ENCODE results near the gene TMEM30A.

Gene TMEM30A

GRCh38 chr6:75243333-75244062, 41.1 kb downstream of the TMEM30A start, which contains the start of gene COX7A2:
COX7A2 (minus strand) TSS chr6:75243801; CDS start chr6:75243734, 67 bp downstream.
- H3K18ac ChIP-seq (ENCODE audit: low read length) = peak within 1 kb of the TSS; percentile 78
- no CpG with 5 or more reads among the region's 36 CpGs for WGBS (ENCODE audit: extremely low coverage, insufficient coverage, low lambda C conversion rate)
- H3K9ac ChIP-seq (ENCODE audit: low read length) = peak within 1 kb of the TSS; percentile 90

GRCh38 chr6:75236630-75237029, 48.0 kb downstream of the TMEM30A start:
- WGBS (ENCODE audit: extremely low coverage, insufficient coverage, low lambda C conversion rate) = no CpG with 5 or more reads among the region's 4 CpGs
- Histone ChIP-seq H3K27me3 (ENCODE audit: insufficient read depth, low read length, poor library complexity) (no peaks in the 10 kb centered on the region), H3K4me2 (ENCODE audit: low read length) (no peak overlapping the region), H3K79me2 (ENCODE audit: control insufficient read depth, insufficient read depth, low read length) (no peaks in the 10 kb centered on the region), H2BK120ac (ENCODE audit: low read depth, low read length) (no peak overlapping the region), H3K4me1 (ENCODE audit: control insufficient read depth, low read depth, low read length) (no peaks in the 10 kb centered on the region), H4K8ac (ENCODE audit: low read depth, low read length) (no peak overlapping the region), H3K36me3 (ENCODE audit: control insufficient read depth, insufficient read depth, low read length) (peaks cover 4% of the 10 kb centered on the region), H2BK15ac (replicated peaks; ENCODE audit: low read depth) (no peak overlapping the region), H4K5ac (ENCODE audit: low read length) (no peak overlapping the region), H3K27ac (ENCODE audit: low read depth, low read length) (no peak overlapping the region), H3K4me3 (ENCODE audit: low read length) (no peak overlapping the region), H3K4ac (ENCODE audit: low read depth, low read length) (no peak overlapping the region), H3K18ac (ENCODE audit: low read length) (no peak overlapping the region), H2AK5ac (ENCODE audit: low read length) (no peak overlapping the region), H2BK5ac (ENCODE audit: low read length) (no peak overlapping the region), H3K23ac (ENCODE audit: low read length) (no peak overlapping the region), H3K56ac (ENCODE audit: low read length) (no peak overlapping the region), H3K79me1 (ENCODE audit: low read length) (no peaks in the 10 kb centered on the region), H3K9ac (ENCODE audit: low read length) (no peak overlapping the region)
- DNase-seq = no peak

More at GRCh38 chr6:75243333-75244062, 41.1 kb downstream of the TMEM30A start, which contains the start of gene COX7A2:
- Histone ChIP-seq H2BK15ac (replicated peaks; ENCODE audit: low read depth) (no peak within 1 kb of the TSS), H3K4me1 (ENCODE audit: control insufficient read depth, low read depth, low read length) (no peaks in the 10 kb centered on the region), H3K4me2 (ENCODE audit: low read length) (peak within 1 kb of the TSS; percentile 83), H3K4me3 (ENCODE audit: low read length) (peak within 1 kb of the TSS; percentile 93), H3K36me3 (ENCODE audit: control insufficient read depth, insufficient read depth, low read length) (peaks cover 2% of the 10 kb centered on the region), H2BK120ac (ENCODE audit: low read depth, low read length) (no peak within 1 kb of the TSS), H4K5ac (ENCODE audit: low read length) (peak within 1 kb of the TSS; percentile 3), H3K27ac (ENCODE audit: low read depth, low read length) (peak within 1 kb of the TSS; percentile 67), H3K79me2 (ENCODE audit: control insufficient read depth, insufficient read depth, low read length) (peaks cover 12% of the 10 kb centered on the region), H3K79me1 (ENCODE audit: low read length) (no peaks in the 10 kb centered on the region), H3K56ac (ENCODE audit: low read length) (peak within 1 kb of the TSS; percentile 88), H2BK5ac (ENCODE audit: low read length) (peak within 1 kb of the TSS; percentile 3), H4K8ac (ENCODE audit: low read depth, low read length) (peak within 1 kb of the TSS; percentile 43), H2AK5ac (ENCODE audit: low read length) (no peak within 1 kb of the TSS), H3K27me3 (ENCODE audit: insufficient read depth, low read length, poor library complexity) (no peaks in the 10 kb centered on the region), H3K23ac (ENCODE audit: low read length) (no peak within 1 kb of the TSS), H3K4ac (ENCODE audit: low read depth, low read length) (peak within 1 kb of the TSS; percentile 5)
- peak; percentile 99 for DNase-seq

- no peak overlapping the region for H3K9ac ChIP-seq (ENCODE audit: low read length)
- no peak overlapping the region for H3K4ac ChIP-seq (ENCODE audit: low read depth, low read length)
- no peak overlapping the region for H3K23ac ChIP-seq (ENCODE audit: low read length)
- H3K79me1 ChIP-seq (ENCODE audit: low read length) = no peaks in the 10 kb centered on the region
- H3K18ac ChIP-seq (ENCODE audit: low read length) = no peak overlapping the region
- H4K8ac ChIP-seq (ENCODE audit: low read depth, low read length) = no peak overlapping the region
- H3K27me3 ChIP-seq (ENCODE audit: insufficient read depth, low read length, poor library complexity) = no peaks in the 10 kb centered on the region
- no peak for DNase-seq
- no peaks in the 10 kb centered on the region for H3K79me2 ChIP-seq (ENCODE audit: control insufficient read depth, insufficient read depth, low read length)
- no peaks in the 10 kb centered on the region for H3K4me1 ChIP-seq (ENCODE audit: control insufficient read depth, low read depth, low read length)
- H2BK5ac ChIP-seq (ENCODE audit: low read length) = no peak overlapping the region
- no peak overlapping the region for H3K4me2 ChIP-seq (ENCODE audit: low read length)
- H2AK5ac ChIP-seq (ENCODE audit: low read length) = no peak overlapping the region
- H3K36me3 ChIP-seq (ENCODE audit: control insufficient read depth, insufficient read depth, low read length) = peaks cover 4% of the 10 kb centered on the region
- H3K27ac ChIP-seq (ENCODE audit: low read depth, low read length) = no peak overlapping the region
- no peak overlapping the region for H2BK15ac ChIP-seq (replicated peaks; ENCODE audit: low read depth)
- no peak overlapping the region for H3K4me3 ChIP-seq (ENCODE audit: low read length)
- H2BK120ac ChIP-seq (ENCODE audit: low read depth, low read length) = no peak overlapping the region
- WGBS (ENCODE audit: extremely low coverage, insufficient coverage, low lambda C conversion rate) = no CpG with 5 or more reads among the region's 2 CpGs
- no peak overlapping the region for H4K5ac ChIP-seq (ENCODE audit: low read length)
- no peak overlapping the region for H3K56ac ChIP-seq (ENCODE audit: low read length)
Measured at GRCh38 chr6:75235271-75235670, 49.3 kb downstream of the TMEM30A start.

GRCh38 chr6:75234126-75234865, 50.3 kb downstream of the TMEM30A start:
- Histone ChIP-seq H3K4ac (ENCODE audit: low read depth, low read length) (no peak overlapping the region), H3K36me3 (ENCODE audit: control insufficient read depth, insufficient read depth, low read length) (peaks cover 4% of the 10 kb centered on the region), H4K8ac (ENCODE audit: low read depth, low read length) (no peak overlapping the region), H3K4me3 (ENCODE audit: low read length) (no peak overlapping the region), H3K27ac (ENCODE audit: low read depth, low read length) (no peak overlapping the region), H2BK120ac (ENCODE audit: low read depth, low read length) (no peak overlapping the region), H3K79me1 (ENCODE audit: low read length) (no peaks in the 10 kb centered on the region), H4K5ac (ENCODE audit: low read length) (no peak overlapping the region), H3K4me2 (ENCODE audit: low read length) (no peak overlapping the region), H3K4me1 (ENCODE audit: control insufficient read depth, low read depth, low read length) (no peaks in the 10 kb centered on the region), H3K56ac (ENCODE audit: low read length) (no peak overlapping the region), H3K23ac (ENCODE audit: low read length) (no peak overlapping the region), H2AK5ac (ENCODE audit: low read length) (no peak overlapping the region), H3K18ac (ENCODE audit: low read length) (no peak overlapping the region), H3K27me3 (ENCODE audit: insufficient read depth, low read length, poor library complexity) (no peaks in the 10 kb centered on the region), H3K79me2 (ENCODE audit: control insufficient read depth, insufficient read depth, low read length) (no peaks in the 10 kb centered on the region), H3K9ac (ENCODE audit: low read length) (no peak overlapping the region), H2BK15ac (replicated peaks; ENCODE audit: low read depth) (no peak overlapping the region), H2BK5ac (ENCODE audit: low read length) (no peak overlapping the region)
- DNase-seq = no peak
- WGBS (ENCODE audit: extremely low coverage, insufficient coverage, low lambda C conversion rate) = no CpG with 5 or more reads among the region's 3 CpGs

GRCh38 chr6:75233092-75233615, 51.4 kb downstream of the TMEM30A start:
- Histone ChIP-seq H4K5ac (ENCODE audit: low read length) (no peak overlapping the region), H3K4me1 (ENCODE audit: control insufficient read depth, low read depth, low read length) (no peaks in the 10 kb centered on the region), H3K36me3 (ENCODE audit: control insufficient read depth, insufficient read depth, low read length) (peaks cover 2% of the 10 kb centered on the region), H2BK5ac (ENCODE audit: low read length) (no peak overlapping the region), H3K79me1 (ENCODE audit: low read length) (no peaks in the 10 kb centered on the region), H3K18ac (ENCODE audit: low read length) (no peak overlapping the region), H3K4me3 (ENCODE audit: low read length) (no peak overlapping the region), H3K9ac (ENCODE audit: low read length) (no peak overlapping the region), H4K8ac (ENCODE audit: low read depth, low read length) (no peak overlapping the region), H3K4me2 (ENCODE audit: low read length) (no peak overlapping the region), H3K27ac (ENCODE audit: low read depth, low read length) (no peak overlapping the region), H3K23ac (ENCODE audit: low read length) (peak overlapping the region; percentile 50), H2BK120ac (ENCODE audit: low read depth, low read length) (no peak overlapping the region), H2AK5ac (ENCODE audit: low read length) (no peak overlapping the region), H3K56ac (ENCODE audit: low read length) (no peak overlapping the region), H3K4ac (ENCODE audit: low read depth, low read length) (no peak overlapping the region), H3K79me2 (ENCODE audit: control insufficient read depth, insufficient read depth, low read length) (no peaks in the 10 kb centered on the region), H3K27me3 (ENCODE audit: insufficient read depth, low read length, poor library complexity) (no peaks in the 10 kb centered on the region), H2BK15ac (replicated peaks; ENCODE audit: low read depth) (no peak overlapping the region)
- WGBS (ENCODE audit: extremely low coverage, insufficient coverage, low lambda C conversion rate) = no CpG with 5 or more reads among the region's 4 CpGs
- no peak for DNase-seq
